Measurements from ENCODE around the gene NCR3LG1. TPM values are rescaled to one million over a fixed set of nuclear protein-coding genes. Genes with fewer than 3 reads are reported as not detected.

Gene NCR3LG1
- total and polyA plus RNA-seq, 2 donors (not counting 1 experiment from before 2014, with no cell fraction given) = 0.12 to 0.64 TPM

GRCh38 chr11:17343907-17344306 is 7.7 kb upstream of the NCR3LG1 start:
- no peak overlapping the region for H3K4me3 ChIP-seq (ENCODE audit: control extremely low read depth in 1 of 5, extremely low read depth in 1 of 5, insufficient read depth in 1 of 5, low read depth in 2 of 5, low read length in 4 of 5)
- Mint-ChIP-seq H3K4me3 (no peak overlapping the region), H3K9me3 (ENCODE audit: insufficient read depth) (no peaks in the 10 kb centered on the region), H3K4me1 (no peaks in the 10 kb centered on the region), H3K27me3 (no peaks in the 10 kb centered on the region), H3K27ac (no peak overlapping the region)
- H4K20me1 ChIP-seq (ENCODE audit: control insufficient read depth, insufficient read depth, low read length, poor library complexity, severe bottlenecking) = no peaks in the 10 kb centered on the region
- no peaks in the 10 kb centered on the region for H3K9me3 ChIP-seq (ENCODE audit: control extremely low read depth in 1 of 3, control insufficient read depth in 2 of 3, insufficient read depth in 1 of 3, low read length in 2 of 3)
- no peak overlapping the region for H3K4me2 ChIP-seq (replicated peaks; ENCODE audit: low read depth, low read length, poor library complexity, severe bottlenecking)
- ChIA-PET POLR2A (no interaction called here), CTCF (no interaction called here)
- no peak overlapping the region for H3K27ac ChIP-seq (ENCODE audit: low read length in 2 of 2)
- no CpG with 5 or more reads among the region's 1 CpG for WGBS (ENCODE audit: insufficient coverage)
- H3K79me2 ChIP-seq (ENCODE audit: control insufficient read depth, insufficient read depth, low read length) = no peaks in the 10 kb centered on the region
- no peak overlapping the region for H2AFZ ChIP-seq (ENCODE audit: insufficient read depth, low read depth, low read length, poor library complexity, severe bottlenecking)
- TF ChIP-seq EZH2 (IDR thresholded peaks at IDR 0.05; ENCODE audit: borderline replicate concordance, insufficient read depth, low read depth, low read length, poor library complexity, severe bottlenecking) (no peak), CTCF (IDR thresholded peaks at IDR 0.05) (no peak)
- intact Hi-C loops (cut with micrococcal nuclease) = no loop called here
- no peaks in the 10 kb centered on the region for H3K4me1 ChIP-seq (ENCODE audit: control insufficient read depth in 2 of 2, insufficient read depth in 2 of 2, low read length in 2 of 2)
- H3K36me3 ChIP-seq (replicated peaks in 1 of 2; ENCODE audit: control extremely low read depth in 1 of 2, control insufficient read depth in 1 of 2, extremely low read depth in 1 of 2, insufficient read depth in 2 of 2, low read length in 1 of 2) = no peaks in the 10 kb centered on the region
- no peak for ATAC-seq (ENCODE audit: low read depth)
- no peak overlapping the region for H3K9ac ChIP-seq (ENCODE audit: low read length)
- DNase-seq = no peak
- H3K27me3 ChIP-seq (replicated peaks in 1 of 4; ENCODE audit: control extremely low read depth in 1 of 4, control insufficient read depth in 3 of 4, insufficient read depth in 4 of 4, low read length in 3 of 4) = no peaks in the 10 kb centered on the region

- H3K4me3 Mint-ChIP-seq = no peak overlapping the region
- peaks cover 20% of the 10 kb centered on the region for H3K27me3 Mint-ChIP-seq
- intact Hi-C loops (cut with micrococcal nuclease) = no loop called here
- Histone ChIP-seq H3K9ac (ENCODE audit: low read length) (no peak overlapping the region), H3K4me3 (ENCODE audit: control extremely low read depth in 1 of 5, extremely low read depth in 1 of 5, insufficient read depth in 1 of 5, low read depth in 2 of 5, low read length in 4 of 5) (no peak overlapping the region), H3K27ac (ENCODE audit: low read length in 2 of 2) (no peak overlapping the region), H3K9me3 (ENCODE audit: control extremely low read depth in 1 of 3, control insufficient read depth in 2 of 3, insufficient read depth in 1 of 3, low read length in 2 of 3) (peaks cover 0 to 6% (median 0%) of the 10 kb centered on the region in 3 donors), H3K27me3 (replicated peaks in 1 of 4; ENCODE audit: control extremely low read depth in 1 of 4, control insufficient read depth in 3 of 4, insufficient read depth in 4 of 4, low read length in 3 of 4) (peaks cover 0 to 20% (median 9%) of the 10 kb centered on the region in 4 experiments), H3K36me3 (replicated peaks in 1 of 2; ENCODE audit: control extremely low read depth in 1 of 2, control insufficient read depth in 1 of 2, extremely low read depth in 1 of 2, insufficient read depth in 2 of 2, low read length in 1 of 2) (no peaks in the 10 kb centered on the region), H3K4me2 (replicated peaks; ENCODE audit: low read depth, low read length, poor library complexity, severe bottlenecking) (no peak overlapping the region), H3K4me1 (ENCODE audit: control insufficient read depth in 2 of 2, insufficient read depth in 2 of 2, low read length in 2 of 2) (peaks cover 11 to 18% of the 10 kb centered on the region in 2 donors), H2AFZ (ENCODE audit: insufficient read depth, low read depth, low read length, poor library complexity, severe bottlenecking) (no peak overlapping the region), H3K79me2 (ENCODE audit: control insufficient read depth, insufficient read depth, low read length) (no peaks in the 10 kb centered on the region), H4K20me1 (ENCODE audit: control insufficient read depth, insufficient read depth, low read length, poor library complexity, severe bottlenecking) (no peaks in the 10 kb centered on the region)
- no peak overlapping the region for H3K27ac Mint-ChIP-seq
- no peak for ATAC-seq (ENCODE audit: low read depth)
- ChIA-PET POLR2A (interaction anchor here (0.7 kb wide), 1 partner anchor 19 kb away, joined by 3 read pairs; no protein-coding TSS in a partner anchor), CTCF (interaction anchor here (1.6 kb wide), 1 partner anchor 37 kb away, joined by 4 read pairs; no protein-coding TSS in a partner anchor)
- peaks cover 12% of the 10 kb centered on the region for H3K4me1 Mint-ChIP-seq
- whole genome bisulfite sequencing (ENCODE audit: insufficient coverage) = no CpG with 5 or more reads among the region's 1 CpG
- no peaks in the 10 kb centered on the region for H3K9me3 Mint-ChIP-seq (ENCODE audit: insufficient read depth)
- DNase-seq = no peak
- no peak for TF ChIP-seq EZH2 (IDR thresholded peaks at IDR 0.05; ENCODE audit: borderline replicate concordance, insufficient read depth, low read depth, low read length, poor library complexity, severe bottlenecking)
- TF ChIP-seq CTCF (IDR thresholded peaks at IDR 0.05) = no peak
These were observed 3.9 kb upstream of the NCR3LG1 start for GRCh38 chr11:17347676-17348075.
